Keratinocyte (primary cell): ENCODE data around the gene KLF2. TPM values are rescaled to one million over a fixed set of nuclear protein-coding genes. Genes with fewer than 3 reads are reported as not detected.

ENCODE experiments used
- DNase-seq: peaks from one replicate; pipeline ENCODE4 v3.0.0-alpha.2; 2011; ENCODE audit warnings: low read depth, missing footprints, low spot score
- FAIRE-seq: peaks from 2 replicates; lab custom pipeline; 2011; peaks lifted over from hg19 to GRCh38; lab: Jason Lieb, UNC
- H2AFZ ChIP-seq: 2 replicates; pipeline ENCODE4 v1.6.0; 2012; ENCODE audit warnings: low read length, control low read depth, inconsistent platforms; ENCODE audit not compliant: control insufficient read depth
- H3K27ac ChIP-seq: 2 replicates; pipeline ENCODE4 v1.5.1; 2011; ENCODE audit warnings: low read length; ENCODE audit not compliant: control insufficient read depth, insufficient read depth
- H3K27me3 ChIP-seq: 3 replicates; pipeline ENCODE4 v1.6.0; 2011; ENCODE audit warnings: low read length; ENCODE audit not compliant: control insufficient read depth, insufficient read depth; ENCODE audit errors: extremely low read depth
- H3K36me3 ChIP-seq, 2 experiments: 2 replicates in 1 of 2; 3 replicates in 1 of 2; pipeline ENCODE4 v1.5.1; 2011; ENCODE audit warnings: low read length in 2 of 2, mild to moderate bottlenecking in 1 of 2; ENCODE audit not compliant: control insufficient read depth in 2 of 2, insufficient read depth in 2 of 2; ENCODE audit errors: extremely low read depth in 1 of 2
- H3K4me1 ChIP-seq: 3 replicates; pipeline ENCODE4 v1.5.1; 2011; ENCODE audit warnings: low read length; ENCODE audit not compliant: control insufficient read depth, insufficient read depth; ENCODE audit errors: extremely low read depth
- H3K4me2 ChIP-seq: 3 replicates; pipeline ENCODE4 v1.6.0; 2011; ENCODE audit warnings: low read depth, low read length; ENCODE audit not compliant: control insufficient read depth, insufficient read depth; ENCODE audit errors: extremely low read depth
- H3K4me3 ChIP-seq, 3 experiments: fragments of 200-600 bp in 1 of 3; sonication (generic) in 1 of 3; 2 replicates in 2 of 3; 3 replicates in 1 of 3; pipeline ENCODE4 v1.5.1; 2011 to 2016; ENCODE audit warnings: low read length in 3 of 3, mild to moderate bottlenecking in 3 of 3, control low read depth in 2 of 3, inconsistent platforms in 1 of 3, low read depth in 1 of 3, mixed read lengths in 1 of 3, mixed run types in 1 of 3, moderate library complexity in 1 of 3; ENCODE audit not compliant: control insufficient read depth in 2 of 3, insufficient read depth in 2 of 3; ENCODE audit errors: extremely low read depth in 1 of 3
- H3K79me2 ChIP-seq: 2 replicates; pipeline ENCODE4 v1.6.0; 2012; ENCODE audit warnings: low read length; ENCODE audit not compliant: control insufficient read depth, insufficient read depth
- H3K9ac ChIP-seq: 3 replicates; pipeline ENCODE4 v1.6.0; 2011; ENCODE audit warnings: low read length; ENCODE audit not compliant: control insufficient read depth, insufficient read depth; ENCODE audit errors: extremely low read depth
- H3K9me1 ChIP-seq: 3 replicates; pipeline ENCODE4 v1.6.0; 2011; ENCODE audit warnings: low read length; ENCODE audit not compliant: control insufficient read depth, insufficient read depth; ENCODE audit errors: extremely low read depth
- H3K9me3 ChIP-seq: 2 replicates; pipeline ENCODE4 v1.5.1; 2012; ENCODE audit warnings: low read depth, low read length; ENCODE audit not compliant: control insufficient read depth
- H4K20me1 ChIP-seq: 3 replicates; pipeline ENCODE4 v1.6.0; 2011; ENCODE audit warnings: low read length; ENCODE audit not compliant: control insufficient read depth, insufficient read depth; ENCODE audit errors: extremely low read depth
- EZH2 ChIP-seq: IDR thresholded peaks from one replicate; pipeline ENCODE4 v1.6.1; 2012; ENCODE audit warnings: inconsistent platforms, mild to moderate bottlenecking, low read length, moderate library complexity
- dilution Hi-C: fragments of 300-500 bp; cut with MboI; formaldehyde crosslinking; loops from one replicate; pipeline ENCODE4 v1.7.0; 2020; ENCODE audit warnings: low sequenced_read_pairs; ENCODE audit not compliant: extremely low pct_ligation_motif_present
- polyA plus RNA-seq, 5 experiments: library from polyadenylated mRNA; depleted of rRNA in 3 of 5; stranded (reverse) in 3 of 5; stranded (forward) in 1 of 5; unstranded in 1 of 5; fragments of >200 nt; gene quantifications; 1 replicate in 1 of 5; 2 replicates in 3 of 5; 3 replicates in 1 of 5; pipeline versions ENCODE4 v1.2.1 to v1.2.3, GENCODE V29; 2011 to 2012; ENCODE audit warnings: missing spikeins in 2 of 5, low read depth in 1 of 5, low replicate concordance in 1 of 5
- TF ChIP-seq, protein P1 (sequence below), 3 experiments: IDR thresholded peaks in 1 of 3; conservative IDR thresholded peaks in 1 of 3; optimal IDR thresholded peaks in 1 of 3; 2 replicates in 2 of 3; 3 replicates in 1 of 3; pipeline versions ENCODE3 to v1.5.1; 2011; ENCODE audit warnings: low read length in 3 of 3, mild to moderate bottlenecking in 3 of 3, moderate library complexity in 2 of 3, control low read depth in 1 of 3, inconsistent platforms in 1 of 3; ENCODE audit not compliant: insufficient read depth in 2 of 3; ENCODE audit errors: extremely low read depth in 1 of 3

The KLF2 gene
- polyA plus RNA-seq, 1 donor (not counting 4 experiments of a cell fraction or from before 2014, with no cell fraction given) = not detected

GRCh38 chr19:16325641-16326400 is 1.2 kb downstream of the KLF2 start:
- Histone ChIP-seq H3K4me3 (no peak overlapping the region), H3K79me2 (no peaks in the 10 kb centered on the region), H3K36me3 (no peaks in the 10 kb centered on the region), H3K9ac (no peak overlapping the region), H3K27me3 (peaks cover 9% of the 10 kb centered on the region), H3K9me1 (no peaks in the 10 kb centered on the region), H3K27ac (no peak overlapping the region), H3K4me2 (no peak overlapping the region), H4K20me1 (no peaks in the 10 kb centered on the region), H3K9me3 (no peaks in the 10 kb centered on the region), H2AFZ (no peak overlapping the region), H3K4me1 (peaks cover 11% of the 10 kb centered on the region)
- dilution Hi-C loops = no loop called here
- FAIRE-seq (no peak), DNase-seq (no peak)
- TF ChIP-seq EZH2 = peak; percentile 27
- TF ChIP-seq, protein P1, sequence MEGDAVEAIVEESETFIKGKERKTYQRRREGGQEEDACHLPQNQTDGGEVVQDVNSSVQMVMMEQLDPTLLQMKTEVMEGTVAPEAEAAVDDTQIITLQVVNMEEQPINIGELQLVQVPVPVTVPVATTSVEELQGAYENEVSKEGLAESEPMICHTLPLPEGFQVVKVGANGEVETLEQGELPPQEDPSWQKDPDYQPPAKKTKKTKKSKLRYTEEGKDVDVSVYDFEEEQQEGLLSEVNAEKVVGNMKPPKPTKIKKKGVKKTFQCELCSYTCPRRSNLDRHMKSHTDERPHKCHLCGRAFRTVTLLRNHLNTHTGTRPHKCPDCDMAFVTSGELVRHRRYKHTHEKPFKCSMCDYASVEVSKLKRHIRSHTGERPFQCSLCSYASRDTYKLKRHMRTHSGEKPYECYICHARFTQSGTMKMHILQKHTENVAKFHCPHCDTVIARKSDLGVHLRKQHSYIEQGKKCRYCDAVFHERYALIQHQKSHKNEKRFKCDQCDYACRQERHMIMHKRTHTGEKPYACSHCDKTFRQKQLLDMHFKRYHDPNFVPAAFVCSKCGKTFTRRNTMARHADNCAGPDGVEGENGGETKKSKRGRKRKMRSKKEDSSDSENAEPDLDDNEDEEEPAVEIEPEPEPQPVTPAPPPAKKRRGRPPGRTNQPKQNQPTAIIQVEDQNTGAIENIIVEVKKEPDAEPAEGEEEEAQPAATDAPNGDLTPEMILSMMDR (optimal IDR thresholded peaks at IDR 0.05 in 1 of 3, IDR thresholded peaks at IDR 0.05 in 1 of 3, conservative IDR thresholded peaks at IDR 0.05 in 1 of 3; ENCODE audit: extremely low read depth in 1 of 3, insufficient read depth in 2 of 3, low read length in 3 of 3) = no peak

DNA sequence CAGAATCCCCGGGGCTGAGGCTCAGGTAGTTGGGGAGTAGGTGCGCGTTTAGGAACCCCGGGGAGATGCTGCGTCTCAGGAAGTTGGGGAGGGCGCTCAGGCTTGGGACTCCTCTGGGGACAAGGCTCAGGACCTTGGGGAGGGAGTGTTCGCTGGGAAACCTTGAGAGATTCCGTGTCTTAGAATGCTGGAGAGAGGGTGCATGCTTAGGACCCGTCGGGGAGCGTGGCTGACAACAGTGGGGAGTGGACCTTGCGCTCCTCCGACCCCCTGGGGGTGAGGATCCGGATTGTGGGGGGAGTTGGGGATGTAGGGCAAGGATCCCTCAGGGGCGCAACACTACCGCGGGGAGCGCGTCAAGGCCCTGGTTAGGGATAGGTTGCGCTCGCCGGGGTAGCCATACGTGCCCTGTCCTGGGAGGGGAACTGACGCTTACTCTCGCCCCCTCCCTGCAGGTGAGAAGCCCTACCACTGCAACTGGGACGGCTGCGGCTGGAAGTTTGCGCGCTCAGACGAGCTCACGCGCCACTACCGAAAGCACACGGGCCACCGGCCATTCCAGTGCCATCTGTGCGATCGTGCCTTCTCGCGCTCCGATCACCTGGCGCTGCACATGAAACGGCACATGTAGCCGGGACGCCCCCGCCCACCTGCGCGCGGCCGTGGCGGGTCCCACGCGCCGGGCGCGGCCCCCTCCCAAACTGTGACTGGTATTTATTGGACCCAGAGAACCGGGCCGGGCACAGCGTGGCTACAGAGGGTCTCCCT is 2.0 kb downstream of the KLF2 start:
- Histone ChIP-seq H3K27me3 (peaks cover 9% of the 10 kb centered on the region), H3K4me2 (no peak overlapping the region), H3K79me2 (no peaks in the 10 kb centered on the region), H2AFZ (no peak overlapping the region), H3K4me3 (no peak overlapping the region), H4K20me1 (no peaks in the 10 kb centered on the region), H3K36me3 (no peaks in the 10 kb centered on the region), H3K4me1 (peaks cover 11% of the 10 kb centered on the region), H3K27ac (no peak overlapping the region), H3K9me1 (no peaks in the 10 kb centered on the region), H3K9me3 (no peaks in the 10 kb centered on the region), H3K9ac (no peak overlapping the region)
- DNase-seq = no peak
- TF ChIP-seq, protein P1 (optimal IDR thresholded peaks at IDR 0.05 in 1 of 3, IDR thresholded peaks at IDR 0.05 in 1 of 3, conservative IDR thresholded peaks at IDR 0.05 in 1 of 3; ENCODE audit: extremely low read depth in 1 of 3, insufficient read depth in 2 of 3, low read length in 3 of 3) = no peak
- no peak for TF ChIP-seq EZH2
- no peak for FAIRE-seq
- dilution Hi-C loops = no loop called here
